Left kidney (tissue), 2 donors: ENCODE data around the gene HIVEP3. TPM values are rescaled to one million over a fixed set of nuclear protein-coding genes. Genes with fewer than 3 reads are reported as not detected.

Experiments
- DNase-seq: peaks from one replicate; pipeline ENCODE4 v3.0.0-alpha.2; 2013
- polyA plus RNA-seq: library from polyadenylated mRNA; unstranded; fragments of 120-200 nt; gene quantifications from one replicate; pipeline ENCODE4 v1.2.1, GENCODE V29; 2013; ENCODE audit not compliant: insufficient read length

Gene HIVEP3
- polyA plus RNA-seq, 1 donor: 4.0 TPM

- no peak for DNase-seq
Observed at GRCh38 chr1:41812453-41812852, 106.3 kb downstream of the HIVEP3 start.

- DNase-seq: peak; percentile 45
Observed at GRCh38 chr1:41812051-41812450, 106.7 kb downstream of the HIVEP3 start.

- DNase-seq: no peak
Observed at GRCh38 chr1:41811051-41811795, 107.5 kb downstream of the HIVEP3 start.

GRCh38 chr1:41810446-41810845 lies 108.3 kb downstream of the HIVEP3 start:
- DNase-seq: peak; percentile 79

DNA sequence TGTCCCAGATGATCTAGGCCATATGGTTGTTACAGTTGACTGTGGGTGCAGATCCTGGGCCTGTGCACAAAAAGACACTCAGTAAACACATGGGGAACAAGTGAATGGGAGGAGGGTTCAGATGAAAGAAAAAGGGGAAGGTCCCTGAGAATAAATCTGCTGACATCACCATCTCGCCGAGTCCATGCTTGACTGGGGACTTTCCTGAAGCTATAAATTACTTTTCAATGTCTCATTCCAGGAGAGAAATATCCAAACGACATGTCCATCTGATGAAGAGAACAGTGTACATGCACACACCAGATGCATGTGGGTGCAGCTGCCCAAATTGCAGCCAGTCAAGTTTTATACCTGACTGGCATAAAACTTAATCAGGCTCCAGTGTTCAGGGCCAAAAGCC lies 109.0 kb downstream of the HIVEP3 start:
- no peak for DNase-seq

DNA sequence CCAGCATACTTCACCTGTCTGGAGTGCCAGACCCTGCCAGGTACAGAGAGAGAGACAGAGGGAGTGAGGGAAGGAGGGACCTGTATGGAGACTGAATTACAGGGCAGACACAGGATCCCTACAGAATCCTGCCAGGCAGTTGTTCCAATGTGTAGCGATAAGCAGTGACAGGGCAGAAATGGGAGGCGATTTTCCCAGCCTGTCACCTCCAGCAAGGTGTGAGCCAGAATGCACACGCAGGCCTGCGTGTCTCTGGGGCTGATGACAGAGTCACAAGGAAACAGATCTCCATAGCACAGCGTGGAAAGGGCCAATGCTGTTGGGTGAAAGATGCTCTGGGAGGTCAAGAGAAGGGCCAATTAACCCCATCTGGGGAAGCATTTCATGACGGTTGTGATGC lies 111.3 kb downstream of the HIVEP3 start:
- DNase-seq: no peak

- no peak for DNase-seq
Observed at GRCh38 chr1:41806472-41807155, 112.1 kb downstream of the HIVEP3 start.

DNA sequence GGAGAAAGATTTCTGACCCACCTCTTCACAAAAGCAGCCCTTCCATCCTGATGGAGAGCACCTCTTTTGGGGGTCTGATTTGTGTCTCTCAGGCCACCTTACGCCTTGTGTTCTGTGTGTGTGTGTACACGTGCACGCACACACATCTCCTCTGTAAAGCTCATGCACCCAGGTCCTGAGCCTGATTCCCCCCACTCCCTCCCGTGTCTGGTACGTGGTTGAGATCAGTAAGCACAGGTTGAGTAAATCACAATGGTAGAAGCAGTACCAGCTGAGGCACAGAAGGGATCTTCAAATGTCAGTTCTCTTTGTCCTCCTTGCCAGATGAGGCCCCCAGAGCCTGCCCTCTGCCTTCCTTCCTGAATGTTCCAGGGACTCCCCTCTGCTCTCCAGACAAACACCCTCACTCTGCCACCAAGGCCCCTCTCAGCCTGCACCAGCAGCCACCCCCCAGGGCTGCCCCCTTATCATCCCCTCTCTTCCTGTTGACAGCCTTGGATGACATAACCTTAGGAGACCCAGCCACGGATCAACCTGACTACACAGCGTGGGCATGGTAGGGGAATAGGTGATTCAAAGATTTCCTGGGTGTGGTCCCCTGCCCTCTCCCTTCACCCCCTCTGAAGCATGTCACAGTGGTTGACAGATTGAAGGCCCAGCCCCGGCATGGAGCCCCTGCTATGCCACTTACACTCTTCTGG lies 112.8 kb downstream of the HIVEP3 start:
- DNase-seq: no peak

DNA sequence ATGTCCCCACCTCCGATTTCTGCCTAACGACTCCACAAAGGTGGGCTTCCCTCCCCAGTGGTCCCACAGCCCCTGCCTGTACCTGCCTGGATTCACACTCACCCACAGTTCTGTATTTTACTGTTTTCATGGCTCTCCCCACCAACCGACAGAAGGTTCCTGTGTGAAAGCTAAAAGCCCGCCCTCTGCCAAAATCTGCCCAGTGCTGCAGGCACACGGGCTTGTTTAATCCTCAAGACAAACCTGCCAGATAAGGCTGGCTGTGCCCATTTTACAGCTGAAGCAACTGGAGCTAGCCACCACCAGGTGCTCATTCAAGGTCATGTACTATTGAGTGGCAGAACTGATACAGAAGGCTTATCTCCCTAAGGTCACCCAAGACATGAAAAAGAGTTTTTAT lies 114.5 kb downstream of the HIVEP3 start:
- DNase-seq: no peak

DNA sequence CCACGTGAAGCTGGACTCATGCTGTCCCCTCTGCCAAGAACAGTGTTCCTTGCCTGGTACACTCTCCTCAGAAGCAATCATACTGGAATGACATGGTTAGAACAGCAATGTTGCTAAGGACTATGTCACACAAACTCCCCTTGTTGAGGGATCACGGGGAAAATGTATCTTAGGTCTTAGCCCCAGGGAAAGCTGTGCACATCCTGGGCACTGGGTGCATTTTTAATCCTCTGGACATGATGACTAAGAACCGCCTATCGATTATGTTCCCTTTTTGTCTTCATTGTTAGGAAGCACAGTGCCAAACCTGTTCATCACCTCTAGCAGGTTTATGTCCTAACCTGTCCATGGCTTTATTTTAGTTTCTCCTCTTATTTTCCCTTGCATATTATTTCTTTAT lies 115.1 kb downstream of the HIVEP3 start:
- no peak for DNase-seq

DNA sequence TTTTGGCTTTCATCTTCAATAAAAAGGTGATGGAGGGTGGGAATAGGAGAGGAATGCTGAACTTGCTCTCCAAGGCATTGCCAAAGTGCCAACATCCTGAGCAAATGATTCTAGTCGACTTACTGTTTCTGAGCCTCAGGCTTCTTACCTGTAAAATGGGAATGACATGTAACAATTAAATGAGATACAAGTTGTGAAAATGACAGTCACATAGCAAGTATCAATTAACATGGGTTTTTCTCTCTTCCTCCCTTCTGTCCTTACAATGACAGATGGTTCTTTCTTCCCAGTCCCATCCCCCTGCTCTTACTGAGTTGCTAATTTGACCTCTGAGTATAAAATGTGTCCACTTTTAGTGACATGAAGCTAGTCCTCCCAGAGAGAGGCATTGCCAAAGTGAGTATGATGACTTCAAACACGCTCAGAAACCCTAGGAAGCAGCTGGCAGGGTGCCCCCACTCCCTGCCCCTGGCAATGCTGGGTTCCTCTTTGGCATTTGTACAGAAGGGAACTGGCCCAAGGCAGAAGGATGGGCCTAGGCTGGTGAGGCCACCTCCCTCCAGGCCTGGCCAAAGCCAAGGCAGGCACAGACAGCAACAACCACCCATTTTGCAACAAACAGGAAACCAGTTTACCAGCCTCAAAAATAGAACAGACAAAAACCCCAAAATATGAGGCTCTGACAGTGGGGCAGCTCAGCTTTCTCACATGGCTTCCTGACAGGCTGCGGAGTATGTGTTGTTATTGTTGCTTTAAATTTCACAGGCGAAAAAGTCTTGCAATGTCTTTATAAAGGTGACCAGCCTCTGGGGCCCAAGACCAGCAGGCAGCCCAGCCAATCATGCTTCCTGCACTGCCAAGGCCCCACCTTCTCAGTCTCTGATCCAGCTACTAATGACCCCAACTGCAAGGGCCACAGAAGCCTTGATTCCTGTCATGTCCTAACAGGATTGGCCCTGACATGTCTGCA lies 115.9 kb downstream of the HIVEP3 start:
- no peak for DNase-seq

DNA sequence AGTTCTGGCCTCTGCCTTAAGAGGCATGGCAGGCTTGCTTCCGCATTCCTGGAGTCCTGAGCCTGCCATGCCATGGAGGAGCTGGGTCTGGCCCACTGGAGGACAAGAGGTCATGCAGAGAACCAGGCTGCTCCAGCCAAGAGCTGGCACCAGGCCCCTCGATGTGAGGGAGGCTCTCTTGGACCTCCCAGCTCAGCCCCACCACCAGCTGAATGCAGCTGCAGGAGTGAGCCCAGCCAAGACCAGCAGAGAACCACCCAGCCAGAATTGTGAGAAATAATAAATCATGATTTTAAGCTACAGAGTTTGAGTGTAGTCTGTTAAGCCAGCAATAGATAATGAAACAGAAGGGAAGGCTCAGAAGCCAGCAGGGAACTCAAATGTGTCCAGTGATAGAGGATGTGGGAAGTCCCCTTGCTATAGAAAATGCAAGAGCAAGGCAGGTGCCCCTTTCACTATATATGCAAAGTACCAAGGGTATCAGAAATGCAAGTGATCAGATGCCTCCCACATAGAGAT lies 118.4 kb downstream of the HIVEP3 start:
- DNase-seq: no peak

DNA sequence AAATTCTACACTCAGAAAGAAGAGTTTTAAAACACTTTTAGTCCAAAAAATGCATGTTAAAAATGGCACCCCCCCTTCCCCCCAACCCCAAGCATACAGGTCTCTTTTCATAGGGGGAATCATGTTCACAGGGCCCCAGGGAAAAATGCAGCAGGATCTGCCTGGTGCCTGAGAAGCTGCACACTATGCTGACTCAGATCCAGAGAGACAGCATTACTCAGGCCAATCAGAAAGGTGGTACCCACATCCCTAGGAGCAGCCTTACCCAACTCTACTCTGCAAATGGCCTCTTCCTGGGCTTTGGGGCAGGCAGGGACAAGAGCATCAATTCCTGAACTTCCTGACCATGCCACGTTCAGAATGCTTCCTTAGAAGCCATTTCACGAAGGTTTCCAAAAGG lies 119.0 kb downstream of the HIVEP3 start:
- DNase-seq: no peak

DNA sequence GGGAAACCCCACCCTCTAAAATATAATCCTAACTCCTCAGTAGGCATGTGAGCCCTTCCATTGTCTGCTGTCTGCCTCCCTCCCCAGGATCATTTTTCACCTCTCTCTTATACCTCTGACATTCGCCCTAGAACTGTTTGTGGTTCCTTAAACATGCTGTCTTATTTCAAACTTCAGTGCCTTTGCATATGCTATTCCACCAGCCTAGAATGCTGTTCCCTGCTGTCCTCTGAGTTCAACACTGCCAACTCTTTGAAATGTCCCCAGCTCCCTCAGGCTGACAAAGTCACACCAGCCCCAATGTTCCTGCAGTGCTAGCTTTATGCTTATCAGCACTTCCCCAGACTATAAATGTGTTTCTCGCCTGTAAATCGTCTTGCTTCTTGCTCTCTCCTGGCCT lies 119.5 kb downstream of the HIVEP3 start:
- no peak for DNase-seq

GRCh38 chr1:41795205-41795762 lies 123.4 kb downstream of the HIVEP3 start:
- DNase-seq: no peak

DNA sequence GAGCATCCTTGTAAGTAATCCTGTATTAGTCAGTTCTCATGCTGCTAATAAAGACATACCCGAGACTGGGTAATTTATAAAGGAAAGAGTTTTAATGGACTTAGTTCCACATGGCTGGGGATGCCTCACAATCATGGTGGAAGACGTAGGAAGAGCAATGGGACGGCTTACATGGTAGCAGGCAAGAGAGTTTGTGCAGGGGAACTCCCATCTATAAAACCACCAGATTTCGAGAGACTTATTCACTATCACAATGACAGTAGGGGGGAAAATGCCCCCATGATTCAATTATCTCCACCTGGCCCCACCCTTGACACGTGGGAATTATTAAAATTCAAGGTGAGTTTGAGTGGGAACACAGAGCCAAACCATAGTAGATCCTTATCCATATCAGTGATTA lies 124.7 kb downstream of the HIVEP3 start:
- DNase-seq: no peak

DNA sequence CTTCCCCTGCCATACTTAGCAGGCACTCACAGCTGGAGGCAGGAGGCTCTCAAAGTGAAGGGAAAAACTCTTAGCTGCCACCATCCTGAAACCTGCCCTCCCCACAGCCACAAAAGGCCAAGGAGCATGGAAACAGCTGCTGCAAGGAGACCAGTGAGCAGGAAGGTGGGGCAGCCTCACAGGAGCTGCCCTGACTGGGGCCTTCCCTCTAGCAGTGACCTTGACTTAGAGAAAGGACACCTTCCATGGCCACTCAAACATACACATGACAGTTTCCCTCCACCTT lies 126.3 kb downstream of the HIVEP3 start:
- no peak for DNase-seq

- DNase-seq: no peak
Observed at GRCh38 chr1:41791667-41792484, 126.8 kb downstream of the HIVEP3 start.

DNA sequence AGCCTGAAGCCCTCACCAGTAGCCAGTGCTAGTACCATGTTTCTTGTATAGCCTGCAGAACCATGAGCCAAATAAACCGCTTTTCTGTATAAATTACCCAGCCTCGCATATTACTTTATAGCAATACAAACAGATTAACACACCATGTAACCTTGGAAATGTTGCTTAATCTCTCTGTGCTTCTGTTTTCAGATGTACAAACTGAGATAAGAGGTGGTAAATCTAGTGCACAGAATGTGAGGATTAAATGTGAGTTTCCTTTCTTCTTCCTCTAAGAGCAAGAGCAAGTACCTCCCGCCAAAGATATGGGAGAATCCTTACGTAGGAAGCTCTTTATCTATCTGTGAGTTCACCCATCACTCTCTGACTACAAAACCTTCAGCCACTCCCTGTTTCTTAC lies 128.4 kb downstream of the HIVEP3 start:
- DNase-seq: no peak

DNA sequence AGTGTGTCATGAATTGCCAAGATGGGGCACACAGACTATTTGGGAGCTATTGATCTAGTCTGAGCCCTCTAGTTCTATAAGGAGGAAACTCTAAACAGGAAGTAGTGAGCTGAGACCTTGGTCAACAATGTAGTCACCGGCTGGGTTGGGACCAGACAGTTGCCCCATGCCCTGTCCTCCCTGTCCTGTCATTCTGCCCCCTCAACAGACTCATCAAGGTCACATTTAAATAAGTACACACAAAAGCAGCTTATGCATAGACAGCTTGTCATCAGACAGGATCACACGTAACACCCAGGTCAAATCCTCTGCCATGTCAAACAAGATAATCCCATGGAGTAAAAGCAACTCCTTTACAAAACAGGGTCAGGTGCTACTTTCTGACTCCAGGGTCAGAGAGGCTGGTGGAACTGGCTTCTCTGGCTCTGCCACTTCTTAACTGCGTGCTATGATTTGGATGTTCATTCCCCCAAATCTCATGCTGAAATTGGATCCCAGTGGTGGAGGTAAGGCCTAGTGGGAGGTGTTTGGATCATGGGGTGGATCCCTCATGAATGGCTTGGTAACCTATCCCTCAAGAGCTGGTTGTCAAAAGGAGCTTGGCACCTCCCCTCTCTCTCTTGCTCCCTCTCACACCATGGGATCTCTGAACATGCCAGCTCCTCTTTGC lies 128.9 kb downstream of the HIVEP3 start:
- no peak for DNase-seq
